IMR-90 (cell line): Measurements from ENCODE around the gene ANKRD44. TPM values are rescaled to one million over a fixed set of nuclear protein-coding genes. Genes with fewer than 3 reads are reported as not detected.

Experiments
- ATAC-seq: fragments of 200-7000 bp; cut with Tn5 transposase; 2 replicates; pipeline ENCODE4 v1.9.1; 2020; ENCODE audit warnings: low read depth, mild to moderate bottlenecking, moderate library complexity
- BruUV-seq: library from RNA; stranded (reverse); fragments of 400-500 nt; replicated peaks from 2 replicates; lab custom pipeline; 2021; lab: Mats Ljungman, UMichigan
- CTCF ChIA-PET: fragments of 300-600 bp; formaldehyde crosslinking; extraction: SDS; loops from one replicate; lab custom pipeline; 2021; ENCODE audit warnings: antibody characterized with exemption; lab: Yijun Ruan, JAX
- POLR2A ChIA-PET: fragments of 300-600 bp; sonication (Branson Sonifier 250); formaldehyde crosslinking; loops from one replicate; lab custom pipeline; 2022; ENCODE audit warnings: antibody characterized with exemption; ENCODE audit not compliant: unreplicated experiment; lab: Charles Lee
- DNase-seq: peaks from one replicate; pipeline ENCODE4 v3.0.0; 2013
- H2AFZ ChIP-seq: replicated peaks from 2 replicates; pipeline ENCODE3; 2013; ENCODE audit warnings: low read length, mild to moderate bottlenecking; ENCODE audit not compliant: poor library complexity
- H2AK5ac ChIP-seq: 2 replicates; pipeline ENCODE4 v1.6.1; 2013; ENCODE audit warnings: low read depth, low read length, inconsistent platforms
- H2AK9ac ChIP-seq: replicated peaks from 2 replicates; pipeline ENCODE3; 2013; ENCODE audit warnings: mild to moderate bottlenecking, low read depth, low read length, moderate library complexity; ENCODE audit not compliant: poor library complexity
- H2BK120ac ChIP-seq: 2 replicates; pipeline ENCODE4 v1.6.1; 2013; ENCODE audit warnings: low read depth, low read length, inconsistent platforms
- H2BK15ac ChIP-seq: 3 replicates; pipeline ENCODE4 v1.6.1; 2013; ENCODE audit warnings: low read depth, low read length, inconsistent platforms
- H2BK20ac ChIP-seq: 2 replicates; pipeline ENCODE4 v1.6.1; 2013; ENCODE audit warnings: low read depth, mild to moderate bottlenecking, inconsistent platforms, low read length, moderate library complexity
- H2BK5ac ChIP-seq: 2 replicates; pipeline ENCODE4 v1.6.1; 2013; ENCODE audit warnings: mild to moderate bottlenecking, low read depth, low read length, inconsistent platforms; ENCODE audit not compliant: poor library complexity, severe bottlenecking
- H3K14ac ChIP-seq: replicated peaks from 2 replicates; pipeline ENCODE4 v1.6.1; 2013; ENCODE audit warnings: low read depth, low read length, inconsistent platforms
- H3K18ac ChIP-seq: 2 replicates; pipeline ENCODE4 v1.6.1; 2013; ENCODE audit warnings: low read depth, low read length, control low read depth
- H3K23ac ChIP-seq: 2 replicates; pipeline ENCODE4 v1.6.1; 2013; ENCODE audit warnings: low read depth, low read length, inconsistent platforms
- H3K27ac ChIP-seq: 2 replicates; pipeline ENCODE4 v1.5.1; 2013; ENCODE audit warnings: mild to moderate bottlenecking, control low read depth, low read length; ENCODE audit not compliant: insufficient read depth
- H3K27me3 ChIP-seq: 2 replicates; pipeline ENCODE4 v1.6.1; 2013; ENCODE audit warnings: low read length; ENCODE audit not compliant: control insufficient read depth, insufficient read depth
- H3K36me3 ChIP-seq: 2 replicates; pipeline ENCODE4 v1.6.1; 2013; ENCODE audit warnings: low read length, mixed read lengths; ENCODE audit not compliant: control insufficient read depth, insufficient read depth
- H3K4ac ChIP-seq: 2 replicates; pipeline ENCODE4 v1.6.1; 2013; ENCODE audit warnings: low read depth, low read length, inconsistent platforms
- H3K4me1 ChIP-seq: 2 replicates; pipeline ENCODE4 v1.6.1; 2013; ENCODE audit warnings: low read length, mixed read lengths; ENCODE audit not compliant: control insufficient read depth, insufficient read depth
- H3K4me2 ChIP-seq: 2 replicates; pipeline ENCODE4 v1.6.1; 2013; ENCODE audit warnings: low read depth, mild to moderate bottlenecking, control low read depth, low read length, moderate library complexity
- H3K4me3 ChIP-seq: 2 replicates; pipeline ENCODE4 v1.5.1; 2013; ENCODE audit warnings: low read depth, mild to moderate bottlenecking, control low read depth, low read length, moderate library complexity; ENCODE audit not compliant: insufficient read depth
- H3K56ac ChIP-seq: 2 replicates; pipeline ENCODE4 v1.6.1; 2013; ENCODE audit warnings: low read length, inconsistent platforms; ENCODE audit not compliant: insufficient read depth; ENCODE audit errors: extremely low read depth
- H3K79me1 ChIP-seq, 2 experiments: 2 replicates each; pipeline ENCODE4 v1.6.1; 2013; ENCODE audit warnings: low read length in 2 of 2, inconsistent platforms in 1 of 2, low read depth in 1 of 2
- H3K9ac ChIP-seq: 2 replicates; pipeline ENCODE4 v1.6.1; 2013; ENCODE audit warnings: low read depth, low read length, control low read depth
- H3K9me1 ChIP-seq: 2 replicates; pipeline ENCODE4 v1.6.1; 2013; ENCODE audit warnings: low read length, inconsistent platforms; ENCODE audit not compliant: insufficient read depth
- H3K9me3 ChIP-seq: 2 replicates; pipeline ENCODE4 v1.6.1; 2013; ENCODE audit warnings: low read length; ENCODE audit not compliant: control insufficient read depth, insufficient read depth
- H4K20me1 ChIP-seq: 2 replicates; pipeline ENCODE4 v1.6.1; 2013; ENCODE audit warnings: low read length, inconsistent platforms; ENCODE audit not compliant: insufficient read depth
- H4K5ac ChIP-seq: 2 replicates; pipeline ENCODE4 v1.6.1; 2013; ENCODE audit warnings: mild to moderate bottlenecking, low read depth, low read length, control low read depth
- H4K8ac ChIP-seq, 2 experiments: 2 replicates each; pipeline ENCODE4 v1.6.1; 2013; ENCODE audit warnings: low read depth in 2 of 2, low read length in 2 of 2, control low read depth in 1 of 2, inconsistent platforms in 1 of 2
- H4K91ac ChIP-seq: 2 replicates; pipeline ENCODE4 v1.6.1; 2013; ENCODE audit warnings: low read depth, low read length, inconsistent platforms; ENCODE audit not compliant: insufficient read depth
- RCOR1 ChIP-seq: IDR thresholded peaks from 2 replicates; pipeline ENCODE4 v1.6.1; 2012; ENCODE audit warnings: mild to moderate bottlenecking, low read length, improper control_type of control experiment; ENCODE audit not compliant: insufficient replicate concordance
- WGBS, 2 experiments: methylation state at CpG; one replicate each; pipeline versions ENCODE4 v1.1.5 to v1.1.7; 2013; ENCODE audit warnings: missing lambda C conversion rate in 2 of 2; ENCODE audit not compliant: insufficient read length in 1 of 2; ENCODE audit errors: extremely low coverage in 2 of 2; 5-methylcytosine and 5-hydroxymethylcytosine counted together
- dilution Hi-C: fragments of 300-500 bp; cut with HindIII; formaldehyde crosslinking; loops from one replicate; pipeline ENCODE4 v1.14.3; 2018; ENCODE audit warnings: low sequenced_read_pairs; ENCODE audit not compliant: unreplicated experiment
- in situ Hi-C: fragments of 300-500 bp; cut with MboI; formaldehyde crosslinking; loops from 3 replicates; pipeline ENCODE4 v1.14.3; 2019; ENCODE audit warnings: low sequenced_read_pairs, inconsistent platforms, mixed read lengths
- intact Hi-C: fragments of 100-400 bp; cut with micrococcal nuclease; formaldehyde crosslinking; loops from 2 replicates; pipeline ENCODE4 v1.10.0; 2022
- polyA plus RNA-seq, 3 experiments: library from polyadenylated mRNA; depleted of rRNA; stranded (reverse); fragments of >200 nt; gene quantifications; 2 replicates each; pipeline ENCODE4 v1.2.3, GENCODE V29; 2012; ENCODE audit warnings: low replicate concordance in 1 of 3
- total RNA-seq: library from RNA; depleted of rRNA; stranded (reverse); fragments of >200 nt; gene quantifications from 2 replicates; pipeline ENCODE4 v1.2.3, GENCODE V29; 2012

Gene ANKRD44
- total and polyA plus RNA-seq, 2 of the 4 experiments (the other 2 are of a cell fraction): 5.2 to 15.6 TPM

DNA sequence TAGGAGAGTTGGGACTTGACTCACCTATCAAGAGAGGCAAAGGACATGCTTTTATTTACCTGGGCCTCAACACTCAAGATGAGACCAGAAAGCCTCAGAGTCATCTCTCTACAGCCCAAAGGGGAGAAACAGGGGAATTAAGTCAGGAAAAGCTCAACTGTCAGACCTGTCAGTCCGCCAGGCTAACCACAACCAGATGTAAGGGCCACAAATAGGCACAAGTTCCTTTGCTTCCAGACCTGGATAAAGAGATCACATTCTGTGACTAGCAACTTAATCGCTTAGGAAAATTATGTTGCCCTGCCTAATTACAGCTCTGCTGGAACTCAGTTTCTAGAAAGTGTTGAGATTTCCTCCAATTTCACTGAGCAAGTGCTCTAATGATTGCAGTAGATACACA is 67.9 kb downstream of the ANKRD44 start:
- no peaks in the 10 kb centered on the region for H3K36me3 ChIP-seq
- intact Hi-C loops: no loop called here
- no peak overlapping the region for H3K27ac ChIP-seq
- no peaks in the 10 kb centered on the region for H3K4me1 ChIP-seq
- no peak overlapping the region for H3K4me3 ChIP-seq
- H2BK120ac ChIP-seq: no peak overlapping the region
- no peaks in the 10 kb centered on the region for H3K9me1 ChIP-seq
- DNase-seq: no peak
- no peak overlapping the region for H4K91ac ChIP-seq
- dilution Hi-C loops: no loop called here
- in situ Hi-C loops: no loop called here
- H3K18ac ChIP-seq: no peak overlapping the region
- no peak overlapping the region for H4K8ac ChIP-seq
- H3K56ac ChIP-seq: no peak overlapping the region
- no peak for TF ChIP-seq RCOR1
- H3K27me3 ChIP-seq: no peaks in the 10 kb centered on the region
- H3K4me2 ChIP-seq: no peak overlapping the region
- H3K79me1 ChIP-seq: peaks cover 0 to 2% of the 10 kb centered on the region in 2 experiments; a peak in 1 of 4 replicates
- H2AFZ ChIP-seq: no peak overlapping the region
- no peak overlapping the region for H4K5ac ChIP-seq
- H2BK20ac ChIP-seq: no peak overlapping the region
- no peak overlapping the region for H2BK5ac ChIP-seq
- CTCF ChIA-PET: no interaction called here
- BruUV-seq: no TSS peak
- no peak overlapping the region for H3K4ac ChIP-seq
- POLR2A ChIA-PET: interaction anchor here (0.6 kb wide), 1 partner anchor 12 kb away, joined by 3 read pairs; no protein-coding TSS in a partner anchor
- ATAC-seq: no peak
- no peak overlapping the region for H3K23ac ChIP-seq
- H3K14ac ChIP-seq: no peak overlapping the region
- H2BK15ac ChIP-seq: no peak overlapping the region
- no peak overlapping the region for H2AK5ac ChIP-seq
- H3K9ac ChIP-seq: no peak overlapping the region
- WGBS, 2 experiments: no CpG with 5 or more reads among the region's 2 CpGs
- H2AK9ac ChIP-seq: no peak overlapping the region
- H4K20me1 ChIP-seq: no peaks in the 10 kb centered on the region
- no peaks in the 10 kb centered on the region for H3K9me3 ChIP-seq
